NCI-H2196 (cell line): Measurements from ENCODE around the gene HAAO.

Experiments used
- DNase-seq: peaks from one replicate; lab custom pipeline; 2025; ENCODE audit not compliant: unreplicated experiment; lab: John Stamatoyannopoulos, UW

Gene HAAO

DNA sequence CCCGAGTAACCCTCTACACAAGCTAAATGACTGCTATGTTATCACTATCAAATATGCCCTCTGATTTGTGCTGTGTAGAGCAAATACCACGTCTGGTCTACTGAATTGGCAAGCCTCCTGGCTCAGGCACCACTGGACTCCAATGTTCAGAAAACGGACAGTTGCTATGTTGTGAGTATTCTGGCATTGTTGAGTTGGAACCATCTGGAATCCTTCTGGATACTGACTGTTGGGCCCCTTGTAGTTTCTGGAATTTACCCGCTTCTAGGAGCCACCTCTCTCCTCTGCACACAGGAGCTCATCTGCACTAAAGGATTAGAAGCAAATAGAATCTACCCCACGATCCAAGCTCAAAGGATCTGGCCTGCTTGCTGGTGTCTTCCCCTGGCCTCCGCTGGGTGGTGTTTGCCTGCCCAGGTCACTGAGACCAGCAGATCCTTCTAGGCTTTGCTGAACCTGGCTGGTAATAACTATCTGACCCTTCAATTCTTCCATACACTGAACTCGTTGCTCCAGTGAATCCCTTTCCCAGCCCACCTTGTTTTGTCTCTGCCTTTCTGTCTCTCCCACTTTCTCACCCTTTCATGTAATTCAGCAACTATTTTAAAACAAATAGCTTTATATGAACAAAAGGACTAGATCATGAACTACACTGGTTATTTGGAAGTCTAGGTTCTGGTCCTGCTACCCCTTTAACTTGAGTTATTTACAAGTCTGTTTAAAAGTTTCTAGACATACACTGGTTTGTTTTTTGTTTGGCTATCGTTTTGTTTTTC is 2.1 kb upstream of the HAAO start:
- no peak for DNase-seq

GRCh38 chr2:42793334-42794270 is 1.2 kb upstream of the HAAO start:
- no peak for DNase-seq

GRCh38 chr2:42792087-42792582 is 248 bp downstream of the HAAO start:
- DNase-seq: no peak

DNA sequence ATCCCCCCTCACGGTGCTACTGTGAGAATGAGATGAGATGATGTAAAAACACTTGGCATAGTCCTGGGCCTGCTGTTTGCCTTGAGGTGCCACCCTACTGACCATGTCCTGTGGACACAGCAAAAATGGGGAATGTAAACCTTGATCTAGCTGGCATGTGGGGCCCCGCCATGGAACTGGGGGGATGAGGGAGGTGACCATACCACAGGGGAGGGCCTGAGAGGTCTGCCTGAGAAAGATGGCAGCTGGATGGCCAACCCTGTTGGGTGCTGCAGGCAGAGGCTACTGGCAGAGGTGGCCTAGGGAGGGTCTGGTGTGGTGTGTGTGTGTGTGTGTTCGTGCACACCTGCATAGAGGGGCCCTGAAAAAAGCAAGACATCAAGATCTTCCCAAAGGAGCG is 777 bp downstream of the HAAO start:
- no peak for DNase-seq

GRCh38 chr2:42789751-42790150 is 2.6 kb downstream of the HAAO start:
- DNase-seq: no peak

- DNase-seq: no peak
Measured at GRCh38 chr2:42788882-42789281, 3.5 kb downstream of the HAAO start.

DNA sequence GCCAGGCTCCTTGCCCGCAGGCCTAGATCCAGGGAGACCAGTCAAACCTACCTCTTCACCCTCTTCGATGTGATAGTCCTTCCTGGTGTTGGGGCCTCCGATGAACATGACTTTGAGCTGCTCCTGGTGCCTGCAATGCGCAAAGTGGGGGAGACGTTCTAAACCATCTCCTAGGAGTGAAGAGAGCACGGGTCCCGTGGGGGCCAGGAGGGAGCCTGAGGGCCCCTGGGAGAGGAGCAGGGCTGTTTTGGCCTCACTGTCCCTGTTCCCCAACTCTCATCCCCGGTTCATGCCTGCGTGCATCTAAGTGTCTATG is 3.9 kb downstream of the HAAO start:
- DNase-seq: no peak

DNA sequence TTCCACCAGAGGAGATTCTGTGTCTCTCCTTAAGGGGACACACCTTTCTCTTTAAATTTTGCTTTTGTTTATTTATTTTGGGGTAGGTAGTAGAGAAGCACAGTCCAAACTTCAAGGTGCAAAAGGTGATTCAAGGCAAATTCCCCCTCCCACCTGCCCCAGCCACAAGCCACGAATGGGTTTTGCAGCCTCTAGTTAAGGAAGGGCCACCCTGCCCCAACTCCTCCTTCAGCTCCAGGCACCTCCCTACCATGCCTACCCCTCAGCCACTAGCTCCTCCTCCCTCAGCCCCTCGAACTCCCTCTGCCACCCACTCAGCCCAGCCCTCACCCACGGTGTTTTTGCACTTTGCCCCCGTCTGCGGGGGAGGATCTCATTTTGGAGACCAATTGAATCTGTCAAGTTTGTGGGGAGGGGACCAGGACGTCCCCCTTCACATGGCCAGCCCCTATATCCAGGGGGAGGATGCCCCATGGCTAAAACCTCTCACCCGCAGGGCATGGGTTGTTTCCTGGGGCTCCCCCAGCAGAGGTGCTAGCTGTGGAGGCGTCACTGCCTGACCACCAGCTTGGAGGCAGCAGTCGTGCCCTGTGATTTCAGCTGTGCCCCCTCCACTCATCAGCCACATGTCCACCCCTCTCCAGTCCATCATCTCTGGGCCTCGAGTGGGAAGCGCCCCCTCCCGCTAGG is 4.5 kb downstream of the HAAO start:
- no peak for DNase-seq

DNA sequence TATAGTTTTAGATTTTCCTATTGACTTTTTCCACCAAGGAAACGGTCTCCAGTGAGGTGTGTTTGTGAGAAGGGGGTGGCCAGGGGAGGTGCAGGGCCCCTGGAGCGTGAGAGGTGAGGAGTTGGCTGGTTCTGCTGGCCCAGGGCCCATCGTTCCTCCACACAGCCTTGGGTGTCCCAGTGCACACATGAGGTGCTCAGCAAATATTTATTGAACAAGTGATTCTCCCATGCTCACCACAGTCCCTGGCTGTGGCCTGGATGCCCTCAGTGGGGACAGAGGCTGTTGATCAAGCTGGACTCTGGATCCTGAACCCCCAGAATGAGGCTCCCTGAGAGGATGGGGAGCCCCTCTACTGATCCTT is 5.0 kb downstream of the HAAO start:
- no peak for DNase-seq

DNA sequence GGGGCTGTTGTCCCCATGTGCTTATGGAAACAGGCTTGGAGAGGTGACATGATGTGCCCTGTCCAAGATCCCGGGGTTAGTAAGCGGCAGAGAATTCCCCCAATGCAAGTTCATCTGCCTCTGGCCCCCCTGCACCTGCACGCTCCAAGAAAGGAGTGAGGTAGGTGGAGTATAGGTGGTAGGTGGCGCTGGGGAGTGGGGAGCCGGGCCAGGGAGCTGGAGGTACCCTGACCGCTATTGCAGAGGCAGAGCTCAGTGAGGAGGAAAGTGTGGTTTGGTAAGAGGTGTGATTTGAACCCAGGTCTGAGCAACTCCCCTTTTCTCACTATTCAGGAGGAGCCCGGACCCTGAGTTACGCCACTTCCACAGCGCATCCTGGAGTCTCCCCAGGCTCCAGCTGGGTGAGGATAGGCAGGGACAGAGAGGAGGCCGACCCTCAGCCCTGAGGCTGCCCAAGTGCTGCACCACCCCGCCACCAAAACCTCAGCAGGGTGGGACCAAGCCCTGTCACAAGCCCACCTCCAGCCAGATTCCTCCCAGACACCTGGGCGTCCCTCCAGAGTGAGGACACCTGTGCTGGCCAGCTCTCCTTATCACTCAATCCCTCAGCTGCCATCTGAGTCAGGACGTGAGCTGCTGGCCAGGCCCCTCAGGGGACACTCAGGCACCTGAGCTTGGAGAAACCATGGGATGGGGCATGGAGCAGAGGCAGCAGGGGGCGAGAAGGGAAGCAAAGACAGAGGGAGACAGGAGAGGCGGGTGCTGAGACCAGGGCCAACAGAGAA is 5.6 kb downstream of the HAAO start:
- DNase-seq: no peak

- no peak for DNase-seq
Measured at GRCh38 chr2:42784204-42784880, 8.0 kb downstream of the HAAO start.

DNA sequence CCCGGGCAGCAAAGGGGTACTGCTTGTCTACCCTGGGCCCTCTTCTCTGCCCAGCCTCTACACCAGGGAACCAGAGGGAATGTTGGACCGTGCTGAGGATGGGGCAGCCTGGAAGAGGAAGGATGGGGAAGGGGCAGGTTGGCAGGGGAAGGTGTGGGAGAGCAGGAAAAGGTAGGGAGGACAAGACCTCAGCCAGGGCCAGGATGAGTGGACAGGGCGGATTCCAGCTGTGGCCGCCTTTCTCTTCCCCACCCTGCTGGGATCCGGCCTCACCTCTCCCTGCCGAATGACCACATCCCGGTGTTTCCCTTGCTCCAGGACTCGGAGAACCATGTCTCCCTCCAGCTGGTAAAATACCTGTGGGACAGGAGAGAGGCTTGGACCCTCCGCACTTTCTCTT is 8.9 kb downstream of the HAAO start:
- no peak for DNase-seq

GRCh38 chr2:42781181-42781580 is 11.2 kb downstream of the HAAO start:
- DNase-seq: no peak

DNA sequence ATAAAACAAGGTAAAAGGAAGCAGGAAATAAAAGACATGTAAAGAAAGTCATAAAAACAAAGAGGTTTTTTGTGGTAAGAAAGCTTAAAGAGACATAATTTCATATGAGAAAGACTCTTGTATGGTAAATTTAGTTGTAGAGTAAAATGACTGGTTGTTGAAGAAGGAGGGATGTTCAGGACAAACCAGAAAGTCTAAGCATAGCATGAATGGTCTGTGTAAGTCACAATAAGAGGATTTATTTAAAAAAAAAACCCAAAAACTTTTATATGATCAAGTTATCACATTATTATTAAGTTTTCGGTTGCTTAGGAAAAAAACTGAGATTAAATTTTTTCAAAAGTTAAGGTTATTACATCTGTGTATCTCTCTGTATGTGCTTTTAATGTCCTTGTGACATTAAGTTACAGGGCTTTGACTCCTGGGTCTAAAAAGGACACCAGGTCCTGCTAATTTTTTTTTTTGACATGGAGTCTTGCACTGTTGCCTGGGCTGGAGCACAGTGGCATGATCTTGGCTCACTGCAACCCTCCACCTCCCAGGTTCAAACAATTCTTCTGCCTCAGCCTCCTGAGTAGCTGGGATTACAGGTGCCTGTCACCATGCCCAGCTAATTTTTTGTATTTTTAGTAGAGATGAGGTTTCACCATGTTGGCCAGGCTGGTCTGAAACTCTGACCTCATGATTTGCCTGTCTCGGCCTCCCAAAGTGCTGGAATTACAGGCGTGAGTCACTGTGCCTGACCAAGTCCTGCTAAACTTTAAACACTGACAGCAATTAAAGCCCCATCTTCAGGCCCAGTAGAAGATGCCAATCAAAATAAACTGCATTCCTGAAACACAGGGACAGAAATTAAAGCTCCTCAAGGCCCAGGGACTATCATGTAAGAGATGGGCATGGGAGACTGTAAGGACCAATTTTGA is 14.2 kb downstream of the HAAO start:
- no peak for DNase-seq

DNA sequence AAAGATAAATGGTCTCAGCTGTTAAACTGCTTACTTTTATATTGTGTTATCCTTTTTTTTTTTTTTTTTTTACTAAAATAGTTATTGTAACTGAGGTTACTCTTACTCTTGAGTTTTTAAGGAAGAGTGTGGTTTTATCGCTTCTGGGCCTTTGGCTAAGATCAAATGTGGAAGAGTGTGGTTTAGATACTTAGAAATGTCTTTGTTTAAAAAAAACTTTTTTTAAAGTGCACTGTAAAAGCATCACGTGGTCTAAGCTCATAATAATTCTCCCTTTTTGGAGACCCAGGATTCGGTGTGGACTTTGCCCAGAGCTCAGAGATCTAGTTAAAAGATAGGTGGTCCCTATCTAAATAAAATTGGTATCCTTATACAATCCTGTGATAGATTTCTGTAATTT is 16.6 kb downstream of the HAAO start:
- DNase-seq: no peak

- DNase-seq: no peak
Measured at GRCh38 chr2:42775186-42775585, 17.2 kb downstream of the HAAO start.

- DNase-seq: no peak
Measured at GRCh38 chr2:42771546-42772153, 20.7 kb downstream of the HAAO start.

- no peak for DNase-seq
Measured at GRCh38 chr2:42770288-42771131, 21.9 kb downstream of the HAAO start.
